Measurements from ENCODE around the gene OPN1MW.

- TF ChIP-seq, protein P1, sequence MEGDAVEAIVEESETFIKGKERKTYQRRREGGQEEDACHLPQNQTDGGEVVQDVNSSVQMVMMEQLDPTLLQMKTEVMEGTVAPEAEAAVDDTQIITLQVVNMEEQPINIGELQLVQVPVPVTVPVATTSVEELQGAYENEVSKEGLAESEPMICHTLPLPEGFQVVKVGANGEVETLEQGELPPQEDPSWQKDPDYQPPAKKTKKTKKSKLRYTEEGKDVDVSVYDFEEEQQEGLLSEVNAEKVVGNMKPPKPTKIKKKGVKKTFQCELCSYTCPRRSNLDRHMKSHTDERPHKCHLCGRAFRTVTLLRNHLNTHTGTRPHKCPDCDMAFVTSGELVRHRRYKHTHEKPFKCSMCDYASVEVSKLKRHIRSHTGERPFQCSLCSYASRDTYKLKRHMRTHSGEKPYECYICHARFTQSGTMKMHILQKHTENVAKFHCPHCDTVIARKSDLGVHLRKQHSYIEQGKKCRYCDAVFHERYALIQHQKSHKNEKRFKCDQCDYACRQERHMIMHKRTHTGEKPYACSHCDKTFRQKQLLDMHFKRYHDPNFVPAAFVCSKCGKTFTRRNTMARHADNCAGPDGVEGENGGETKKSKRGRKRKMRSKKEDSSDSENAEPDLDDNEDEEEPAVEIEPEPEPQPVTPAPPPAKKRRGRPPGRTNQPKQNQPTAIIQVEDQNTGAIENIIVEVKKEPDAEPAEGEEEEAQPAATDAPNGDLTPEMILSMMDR (IDR thresholded peaks at IDR 0.05; ENCODE audit: low read length) = no peak
- TF ChIP-seq EZH2 (optimal IDR thresholded peaks at IDR 0.05; ENCODE audit: low read depth, low read length) (no peak), EZH2phosphoT487 (IDR thresholded peaks at IDR 0.05; ENCODE audit: low read length) (no peak)
Measured at GRCh38 chrX:154140742-154141141, 41.7 kb upstream of the OPN1MW start.

Data from MM.1S (cell line).